OCI-LY1 (cell line): ENCODE data around the gene KCNN3.

Experiments used
- CTCF ChIP-seq: fragments of 200-600 bp; sonication (generic), shearing (Covaris generic); IDR thresholded peaks from 2 replicates; pipeline ENCODE4 v1.5.1; 2017; ENCODE audit warnings: mild to moderate bottlenecking, antibody characterized with exemption, low read length, moderate library complexity, mixed read lengths
- EZH2 ChIP-seq: fragments of 200-600 bp; sonication (generic), shearing (Covaris generic); IDR thresholded peaks from 2 replicates; pipeline ENCODE4 v1.8.0; 2017; ENCODE audit warnings: borderline replicate concordance, mixed run types, mild to moderate bottlenecking, antibody characterized with exemption, low read length, moderate library complexity, mixed read lengths

- TF ChIP-seq CTCF: no peak
- TF ChIP-seq EZH2: no peak
These were observed 157.1 kb downstream of the KCNN3 start for GRCh38 chr1:154713005-154713404.
